Measurements from ENCODE around the gene RANBP17. TPM values are rescaled to one million over a fixed set of nuclear protein-coding genes. Genes with fewer than 3 reads are reported as not detected.

The RANBP17 gene
- total and polyA plus RNA-seq, 2 donors (not counting 1 experiment from before 2014, with no cell fraction given) = 3.1 to 3.5 TPM

GRCh38 chr5:171102877-171103610 lies 241.2 kb downstream of the RANBP17 start:
- TF ChIP-seq EZH2 (IDR thresholded peaks at IDR 0.05; ENCODE audit: low read length, missing control alignments) (no peak), CTCF (conservative IDR thresholded peaks at IDR 0.05 in 1 of 2, IDR thresholded peaks at IDR 0.05 in 1 of 2; ENCODE audit: low read depth in 1 of 2, low read length in 2 of 2) (no peak)

GRCh38 chr5:171107669-171108068 lies 245.9 kb downstream of the RANBP17 start:
- Histone ChIP-seq H3K4me3 (replicated peaks in 1 of 4; ENCODE audit: control extremely low read depth in 1 of 4, insufficient read depth in 1 of 4, low read depth in 3 of 4, low read length in 4 of 4) (no peak overlapping the region), H4K20me1 (ENCODE audit: control insufficient read depth, extremely low read depth, insufficient read depth, low read length) (no peaks in the 10 kb centered on the region), H3K27ac (ENCODE audit: insufficient read depth, low read length) (no peak overlapping the region), H3K4me2 (ENCODE audit: extremely low read depth, insufficient read depth, low read length) (no peak overlapping the region), H2AFZ (ENCODE audit: low read length) (no peak overlapping the region), H3K9me3 (ENCODE audit: control insufficient read depth, insufficient read depth, low read depth, low read length) (no peaks in the 10 kb centered on the region), H3K79me2 (ENCODE audit: control insufficient read depth, insufficient read depth, low read length) (no peaks in the 10 kb centered on the region), H3K4me1 (ENCODE audit: control insufficient read depth, extremely low read depth, insufficient read depth, low read length) (no peaks in the 10 kb centered on the region), H3K27me3 (ENCODE audit: control insufficient read depth, insufficient read depth, low read length) (no peaks in the 10 kb centered on the region), H3K36me3 (ENCODE audit: control insufficient read depth, insufficient read depth, low read length) (no peaks in the 10 kb centered on the region), H3K9ac (ENCODE audit: insufficient read depth, low read length) (no peak overlapping the region)
- no peak for DNase-seq (ENCODE audit: low read depth in 2 of 2)
- TF ChIP-seq CTCF (conservative IDR thresholded peaks at IDR 0.05 in 1 of 2, IDR thresholded peaks at IDR 0.05 in 1 of 2; ENCODE audit: low read depth in 1 of 2, low read length in 2 of 2) = no peak

More at GRCh38 chr5:171102877-171103610, 241.2 kb downstream of the RANBP17 start:
- Histone ChIP-seq H3K36me3 (ENCODE audit: control insufficient read depth, insufficient read depth, low read length) (no peaks in the 10 kb centered on the region), H2AFZ (ENCODE audit: low read length) (no peak overlapping the region), H3K4me2 (ENCODE audit: extremely low read depth, insufficient read depth, low read length) (no peak overlapping the region), H3K9me3 (ENCODE audit: control insufficient read depth, insufficient read depth, low read depth, low read length) (no peaks in the 10 kb centered on the region), H3K9ac (ENCODE audit: insufficient read depth, low read length) (no peak overlapping the region), H3K27me3 (ENCODE audit: control insufficient read depth, insufficient read depth, low read length) (no peaks in the 10 kb centered on the region), H3K4me3 (replicated peaks in 1 of 4; ENCODE audit: control extremely low read depth in 1 of 4, insufficient read depth in 1 of 4, low read depth in 3 of 4, low read length in 4 of 4) (no peak overlapping the region), H4K20me1 (ENCODE audit: control insufficient read depth, extremely low read depth, insufficient read depth, low read length) (no peaks in the 10 kb centered on the region), H3K4me1 (ENCODE audit: control insufficient read depth, extremely low read depth, insufficient read depth, low read length) (no peaks in the 10 kb centered on the region), H3K79me2 (ENCODE audit: control insufficient read depth, insufficient read depth, low read length) (no peaks in the 10 kb centered on the region), H3K27ac (ENCODE audit: insufficient read depth, low read length) (no peak overlapping the region)
- DNase-seq (ENCODE audit: low read depth in 2 of 2) = no peak

- Histone ChIP-seq H3K27me3 (ENCODE audit: control insufficient read depth, insufficient read depth, low read length) (no peaks in the 10 kb centered on the region), H3K9me3 (ENCODE audit: control insufficient read depth, insufficient read depth, low read depth, low read length) (no peaks in the 10 kb centered on the region), H3K4me3 (replicated peaks in 1 of 4; ENCODE audit: control extremely low read depth in 1 of 4, insufficient read depth in 1 of 4, low read depth in 3 of 4, low read length in 4 of 4) (no peak overlapping the region), H3K36me3 (ENCODE audit: control insufficient read depth, insufficient read depth, low read length) (no peaks in the 10 kb centered on the region), H3K79me2 (ENCODE audit: control insufficient read depth, insufficient read depth, low read length) (no peaks in the 10 kb centered on the region), H3K27ac (ENCODE audit: insufficient read depth, low read length) (no peak overlapping the region), H4K20me1 (ENCODE audit: control insufficient read depth, extremely low read depth, insufficient read depth, low read length) (no peaks in the 10 kb centered on the region), H3K9ac (ENCODE audit: insufficient read depth, low read length) (no peak overlapping the region), H2AFZ (ENCODE audit: low read length) (no peak overlapping the region), H3K4me1 (ENCODE audit: control insufficient read depth, extremely low read depth, insufficient read depth, low read length) (no peaks in the 10 kb centered on the region), H3K4me2 (ENCODE audit: extremely low read depth, insufficient read depth, low read length) (no peak overlapping the region)
- no peak for TF ChIP-seq CTCF (conservative IDR thresholded peaks at IDR 0.05 in 1 of 2, IDR thresholded peaks at IDR 0.05 in 1 of 2; ENCODE audit: low read depth in 1 of 2, low read length in 2 of 2)
- no peak for TF ChIP-seq EZH2 (IDR thresholded peaks at IDR 0.05; ENCODE audit: low read length, missing control alignments)
- no peak for DNase-seq (ENCODE audit: low read depth in 2 of 2)
These were observed 253.7 kb downstream of the RANBP17 start for GRCh38 chr5:171115519-171115918.

Measured in fibroblast of lung (primary cell).